Keratinocyte (primary cell): ENCODE measurements around the gene STK32B. TPM values are rescaled to one million over a fixed set of nuclear protein-coding genes. Genes with fewer than 3 reads are reported as not detected.

ENCODE experiments used
- DNase-seq: peaks from one replicate; pipeline ENCODE4 v3.0.0-alpha.2; 2011; ENCODE audit warnings: low read depth, missing footprints, low spot score
- FAIRE-seq: peaks from 2 replicates; lab custom pipeline; 2011; peaks lifted over from hg19 to GRCh38; lab: Jason Lieb, UNC
- H2AFZ ChIP-seq: 2 replicates; pipeline ENCODE4 v1.6.0; 2012; ENCODE audit warnings: low read length, control low read depth, inconsistent platforms; ENCODE audit not compliant: control insufficient read depth
- H3K27ac ChIP-seq: 2 replicates; pipeline ENCODE4 v1.5.1; 2011; ENCODE audit warnings: low read length; ENCODE audit not compliant: control insufficient read depth, insufficient read depth
- H3K27me3 ChIP-seq: 3 replicates; pipeline ENCODE4 v1.6.0; 2011; ENCODE audit warnings: low read length; ENCODE audit not compliant: control insufficient read depth, insufficient read depth; ENCODE audit errors: extremely low read depth
- H3K36me3 ChIP-seq, 2 experiments: 2 replicates in 1 of 2; 3 replicates in 1 of 2; pipeline ENCODE4 v1.5.1; 2011; ENCODE audit warnings: low read length in 2 of 2, mild to moderate bottlenecking in 1 of 2; ENCODE audit not compliant: control insufficient read depth in 2 of 2, insufficient read depth in 2 of 2; ENCODE audit errors: extremely low read depth in 1 of 2
- H3K4me1 ChIP-seq: 3 replicates; pipeline ENCODE4 v1.5.1; 2011; ENCODE audit warnings: low read length; ENCODE audit not compliant: control insufficient read depth, insufficient read depth; ENCODE audit errors: extremely low read depth
- H3K4me2 ChIP-seq: 3 replicates; pipeline ENCODE4 v1.6.0; 2011; ENCODE audit warnings: low read depth, low read length; ENCODE audit not compliant: control insufficient read depth, insufficient read depth; ENCODE audit errors: extremely low read depth
- H3K4me3 ChIP-seq, 3 experiments: fragments of 200-600 bp in 1 of 3; sonication (generic) in 1 of 3; 2 replicates in 2 of 3; 3 replicates in 1 of 3; pipeline ENCODE4 v1.5.1; 2011 to 2016; ENCODE audit warnings: low read length in 3 of 3, mild to moderate bottlenecking in 3 of 3, control low read depth in 2 of 3, inconsistent platforms in 1 of 3, low read depth in 1 of 3, mixed read lengths in 1 of 3, mixed run types in 1 of 3, moderate library complexity in 1 of 3; ENCODE audit not compliant: control insufficient read depth in 2 of 3, insufficient read depth in 2 of 3; ENCODE audit errors: extremely low read depth in 1 of 3
- H3K79me2 ChIP-seq: 2 replicates; pipeline ENCODE4 v1.6.0; 2012; ENCODE audit warnings: low read length; ENCODE audit not compliant: control insufficient read depth, insufficient read depth
- H3K9ac ChIP-seq: 3 replicates; pipeline ENCODE4 v1.6.0; 2011; ENCODE audit warnings: low read length; ENCODE audit not compliant: control insufficient read depth, insufficient read depth; ENCODE audit errors: extremely low read depth
- H3K9me1 ChIP-seq: 3 replicates; pipeline ENCODE4 v1.6.0; 2011; ENCODE audit warnings: low read length; ENCODE audit not compliant: control insufficient read depth, insufficient read depth; ENCODE audit errors: extremely low read depth
- H3K9me3 ChIP-seq: 2 replicates; pipeline ENCODE4 v1.5.1; 2012; ENCODE audit warnings: low read depth, low read length; ENCODE audit not compliant: control insufficient read depth
- H4K20me1 ChIP-seq: 3 replicates; pipeline ENCODE4 v1.6.0; 2011; ENCODE audit warnings: low read length; ENCODE audit not compliant: control insufficient read depth, insufficient read depth; ENCODE audit errors: extremely low read depth
- EZH2 ChIP-seq: IDR thresholded peaks from one replicate; pipeline ENCODE4 v1.6.1; 2012; ENCODE audit warnings: inconsistent platforms, mild to moderate bottlenecking, low read length, moderate library complexity
- dilution Hi-C: fragments of 300-500 bp; cut with MboI; formaldehyde crosslinking; loops from one replicate; pipeline ENCODE4 v1.7.0; 2020; ENCODE audit warnings: low sequenced_read_pairs; ENCODE audit not compliant: extremely low pct_ligation_motif_present
- polyA plus RNA-seq, 5 experiments: library from polyadenylated mRNA; depleted of rRNA in 3 of 5; stranded (reverse) in 3 of 5; stranded (forward) in 1 of 5; unstranded in 1 of 5; fragments of >200 nt; gene quantifications; 1 replicate in 1 of 5; 2 replicates in 3 of 5; 3 replicates in 1 of 5; pipeline versions ENCODE4 v1.2.1 to v1.2.3, GENCODE V29; 2011 to 2012; ENCODE audit warnings: missing spikeins in 2 of 5, low read depth in 1 of 5, low replicate concordance in 1 of 5
- TF ChIP-seq, protein P1 (sequence below), 3 experiments: IDR thresholded peaks in 1 of 3; conservative IDR thresholded peaks in 1 of 3; optimal IDR thresholded peaks in 1 of 3; 2 replicates in 2 of 3; 3 replicates in 1 of 3; pipeline versions ENCODE3 to v1.5.1; 2011; ENCODE audit warnings: low read length in 3 of 3, mild to moderate bottlenecking in 3 of 3, moderate library complexity in 2 of 3, control low read depth in 1 of 3, inconsistent platforms in 1 of 3; ENCODE audit not compliant: insufficient read depth in 2 of 3; ENCODE audit errors: extremely low read depth in 1 of 3

The STK32B gene
- polyA plus RNA-seq, 1 donor (not counting 4 experiments of a cell fraction or from before 2014, with no cell fraction given): 3.4 TPM

DNA sequence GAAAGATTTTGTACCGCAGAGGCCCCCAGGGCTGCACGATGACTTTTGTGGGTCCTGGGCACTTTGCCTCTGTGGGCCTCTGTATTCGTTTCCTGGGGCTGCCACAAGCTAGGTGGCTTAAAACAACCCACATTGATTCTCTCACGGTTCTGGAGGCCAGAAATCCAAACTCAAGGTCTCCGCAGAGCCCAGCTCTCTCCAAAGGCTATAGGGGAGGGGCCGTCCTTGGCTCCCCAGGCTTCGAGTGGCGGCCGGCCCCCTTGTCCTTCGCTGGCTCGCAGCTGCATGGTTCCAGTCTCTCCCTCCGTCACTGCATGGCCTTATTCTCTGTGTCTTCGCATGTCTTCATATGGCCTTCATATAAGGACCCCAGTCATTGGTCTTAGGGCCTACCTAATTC is 415.8 kb downstream of the STK32B start:
- H3K27me3 ChIP-seq: no peaks in the 10 kb centered on the region
- H3K27ac ChIP-seq: no peak overlapping the region
- no peaks in the 10 kb centered on the region for H3K9me3 ChIP-seq
- no peak overlapping the region for H3K4me2 ChIP-seq
- H4K20me1 ChIP-seq: no peaks in the 10 kb centered on the region
- no peak overlapping the region for H3K4me3 ChIP-seq
- no peak overlapping the region for H3K9ac ChIP-seq
- FAIRE-seq (no peak), DNase-seq (no peak)
- no peaks in the 10 kb centered on the region for H3K36me3 ChIP-seq
- no peaks in the 10 kb centered on the region for H3K9me1 ChIP-seq
- no peaks in the 10 kb centered on the region for H3K4me1 ChIP-seq
- no peaks in the 10 kb centered on the region for H3K79me2 ChIP-seq
- TF ChIP-seq, protein P1, sequence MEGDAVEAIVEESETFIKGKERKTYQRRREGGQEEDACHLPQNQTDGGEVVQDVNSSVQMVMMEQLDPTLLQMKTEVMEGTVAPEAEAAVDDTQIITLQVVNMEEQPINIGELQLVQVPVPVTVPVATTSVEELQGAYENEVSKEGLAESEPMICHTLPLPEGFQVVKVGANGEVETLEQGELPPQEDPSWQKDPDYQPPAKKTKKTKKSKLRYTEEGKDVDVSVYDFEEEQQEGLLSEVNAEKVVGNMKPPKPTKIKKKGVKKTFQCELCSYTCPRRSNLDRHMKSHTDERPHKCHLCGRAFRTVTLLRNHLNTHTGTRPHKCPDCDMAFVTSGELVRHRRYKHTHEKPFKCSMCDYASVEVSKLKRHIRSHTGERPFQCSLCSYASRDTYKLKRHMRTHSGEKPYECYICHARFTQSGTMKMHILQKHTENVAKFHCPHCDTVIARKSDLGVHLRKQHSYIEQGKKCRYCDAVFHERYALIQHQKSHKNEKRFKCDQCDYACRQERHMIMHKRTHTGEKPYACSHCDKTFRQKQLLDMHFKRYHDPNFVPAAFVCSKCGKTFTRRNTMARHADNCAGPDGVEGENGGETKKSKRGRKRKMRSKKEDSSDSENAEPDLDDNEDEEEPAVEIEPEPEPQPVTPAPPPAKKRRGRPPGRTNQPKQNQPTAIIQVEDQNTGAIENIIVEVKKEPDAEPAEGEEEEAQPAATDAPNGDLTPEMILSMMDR (optimal IDR thresholded peaks at IDR 0.05 in 1 of 3, IDR thresholded peaks at IDR 0.05 in 1 of 3, conservative IDR thresholded peaks at IDR 0.05 in 1 of 3; ENCODE audit: extremely low read depth in 1 of 3, insufficient read depth in 2 of 3, low read length in 3 of 3): no peak
- no peak for TF ChIP-seq EZH2
- H2AFZ ChIP-seq: no peak overlapping the region
- dilution Hi-C loops: no loop called here

DNA sequence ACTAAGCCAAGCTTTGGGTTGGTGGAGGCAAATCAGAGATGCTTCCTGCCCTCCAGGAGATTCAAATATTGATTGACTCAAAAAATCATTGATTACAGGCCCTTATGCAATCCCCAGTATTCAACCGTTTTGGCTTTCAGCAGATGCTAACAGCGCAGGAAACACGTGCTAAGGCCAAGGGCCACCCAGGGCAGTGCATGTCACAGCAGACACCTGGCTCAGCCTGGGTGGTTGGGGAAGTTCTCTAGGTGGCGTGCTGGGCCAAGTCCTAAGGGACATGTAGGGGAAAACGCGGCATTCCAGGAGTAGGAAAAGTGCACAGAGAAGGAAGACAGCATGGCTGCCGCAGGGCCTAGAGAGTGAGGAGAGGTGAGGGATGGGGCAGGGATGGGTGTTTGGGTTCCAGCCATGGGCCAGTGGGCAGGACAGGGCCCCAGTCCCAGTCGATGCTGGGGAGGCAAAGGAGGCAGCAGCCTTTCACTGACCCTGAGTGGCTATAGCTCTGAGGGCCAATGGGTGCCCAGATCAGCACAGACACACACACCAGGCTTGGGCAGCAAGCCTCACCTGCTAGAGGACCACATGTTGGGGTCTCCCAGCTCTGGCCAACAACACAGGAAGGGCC is 418.0 kb downstream of the STK32B start:
- Histone ChIP-seq H3K9ac (no peak overlapping the region), H3K27ac (no peak overlapping the region), H3K9me3 (no peaks in the 10 kb centered on the region), H3K79me2 (no peaks in the 10 kb centered on the region), H4K20me1 (no peaks in the 10 kb centered on the region), H3K36me3 (no peaks in the 10 kb centered on the region), H3K9me1 (no peaks in the 10 kb centered on the region), H3K27me3 (no peaks in the 10 kb centered on the region), H3K4me2 (no peak overlapping the region), H3K4me3 (no peak overlapping the region), H3K4me1 (no peaks in the 10 kb centered on the region), H2AFZ (no peak overlapping the region)
- dilution Hi-C loops: no loop called here
- no peak for TF ChIP-seq EZH2
- TF ChIP-seq, protein P1 (optimal IDR thresholded peaks at IDR 0.05 in 1 of 3, IDR thresholded peaks at IDR 0.05 in 1 of 3, conservative IDR thresholded peaks at IDR 0.05 in 1 of 3; ENCODE audit: extremely low read depth in 1 of 3, insufficient read depth in 2 of 3, low read length in 3 of 3): no peak
- DNase-seq: no peak
- no peak for FAIRE-seq
